HFFc6 (cell line): ENCODE data around the gene ANLN. TPM values are rescaled to one million over a fixed set of nuclear protein-coding genes. Genes with fewer than 3 reads are reported as not detected.

Source experiments
- DNase-seq: peaks from one replicate; pipeline ENCODE4 v3.0.0-alpha.2; 2018
- H3K27ac Mint-ChIP-seq: 2 replicates; pipeline ENCODE4 v1.8.0; 2020; ENCODE audit warnings: mild to moderate bottlenecking, mixed read lengths
- H3K27me3 Mint-ChIP-seq: 2 replicates; pipeline ENCODE4 v1.8.0; 2021; ENCODE audit warnings: mild to moderate bottlenecking, moderate library complexity, mixed read lengths; ENCODE audit not compliant: insufficient read depth
- H3K36me3 Mint-ChIP-seq: 2 replicates; pipeline ENCODE4 v1.8.0; 2021; ENCODE audit warnings: low read depth, mixed read lengths
- H3K4me1 Mint-ChIP-seq: 2 replicates; pipeline ENCODE4 v1.8.0; 2020; ENCODE audit warnings: low read depth, mixed read lengths
- H3K4me3 Mint-ChIP-seq: 2 replicates; pipeline ENCODE4 v1.8.0; 2020; ENCODE audit warnings: mild to moderate bottlenecking, moderate library complexity, mixed read lengths
- H3K9me3 Mint-ChIP-seq: 2 replicates; pipeline ENCODE4 v1.8.0; 2020; ENCODE audit warnings: mild to moderate bottlenecking, mixed read lengths
- total RNA-seq, 6 experiments: library from RNA; stranded (reverse); fragmentation: NEBNext Ultra II Directional; extraction: Animal tissue kit (Norgen Biotek cat#: 25700); gene quantifications; 2 replicates in 1 of 6; 3 replicates in 5 of 6; pipeline ENCODE4 v1.2.3, GENCODE V29; 2021
- TF ChIP-seq, protein P1 (sequence below): fragments of 200-600 bp; sonication (generic); IDR thresholded peaks from 2 replicates; pipeline ENCODE4 v1.5.0; 2021; ENCODE audit warnings: antibody characterized with exemption, mild to moderate bottlenecking

ANLN gene
- total RNA-seq, 6 experiments from 2014 or later, result 109 to 291 (median 233) TPM

DNA sequence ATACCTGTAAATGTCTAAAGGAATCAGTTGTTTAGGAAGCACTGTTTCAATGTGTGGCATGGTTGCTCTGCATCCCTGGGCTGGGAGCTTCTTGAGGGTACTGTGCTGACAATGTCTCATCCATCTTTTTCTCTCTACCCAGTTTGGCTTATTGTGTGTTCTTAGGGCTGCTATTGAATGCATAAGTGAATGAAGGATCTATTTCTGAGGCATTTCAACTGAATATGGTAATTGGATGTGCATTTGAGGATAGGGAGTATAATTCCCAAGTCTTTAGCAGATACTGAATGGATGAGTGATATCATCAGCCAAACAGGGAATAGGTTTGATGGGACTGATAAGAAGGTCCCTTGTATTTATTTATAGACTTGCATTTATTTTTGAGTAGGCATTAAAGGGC, 64.1 kb downstream of the ANLN start:
- Mint-ChIP-seq H3K27me3 (no peaks in the 10 kb centered on the region; the same call in 1 of the 2 replicates), H3K27ac (no peak overlapping the region)

DNA sequence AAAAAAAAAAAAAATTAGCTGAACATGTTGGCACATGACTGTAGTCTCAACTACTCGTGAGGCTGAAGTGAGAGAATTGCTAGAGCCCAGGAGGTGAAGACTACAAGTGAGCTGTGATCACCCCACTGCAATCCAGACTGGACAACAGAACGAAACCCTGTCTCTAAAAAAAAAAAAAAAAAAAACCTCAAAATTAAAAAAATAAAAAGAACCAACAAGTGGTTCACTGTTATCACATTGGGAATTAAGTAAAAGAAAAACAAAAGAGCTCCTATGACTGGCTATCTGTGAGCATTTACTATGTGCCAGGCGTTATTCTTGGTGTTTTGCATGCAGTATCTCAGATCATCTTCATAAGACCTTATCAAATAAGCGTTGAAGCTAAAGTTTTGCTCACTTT, 66.0 kb downstream of the ANLN start:
- TF ChIP-seq, protein P1, sequence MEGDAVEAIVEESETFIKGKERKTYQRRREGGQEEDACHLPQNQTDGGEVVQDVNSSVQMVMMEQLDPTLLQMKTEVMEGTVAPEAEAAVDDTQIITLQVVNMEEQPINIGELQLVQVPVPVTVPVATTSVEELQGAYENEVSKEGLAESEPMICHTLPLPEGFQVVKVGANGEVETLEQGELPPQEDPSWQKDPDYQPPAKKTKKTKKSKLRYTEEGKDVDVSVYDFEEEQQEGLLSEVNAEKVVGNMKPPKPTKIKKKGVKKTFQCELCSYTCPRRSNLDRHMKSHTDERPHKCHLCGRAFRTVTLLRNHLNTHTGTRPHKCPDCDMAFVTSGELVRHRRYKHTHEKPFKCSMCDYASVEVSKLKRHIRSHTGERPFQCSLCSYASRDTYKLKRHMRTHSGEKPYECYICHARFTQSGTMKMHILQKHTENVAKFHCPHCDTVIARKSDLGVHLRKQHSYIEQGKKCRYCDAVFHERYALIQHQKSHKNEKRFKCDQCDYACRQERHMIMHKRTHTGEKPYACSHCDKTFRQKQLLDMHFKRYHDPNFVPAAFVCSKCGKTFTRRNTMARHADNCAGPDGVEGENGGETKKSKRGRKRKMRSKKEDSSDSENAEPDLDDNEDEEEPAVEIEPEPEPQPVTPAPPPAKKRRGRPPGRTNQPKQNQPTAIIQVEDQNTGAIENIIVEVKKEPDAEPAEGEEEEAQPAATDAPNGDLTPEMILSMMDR, result no peak
- peaks cover 15% of the 10 kb centered on the region; the same call in 1 of the 2 replicates for H3K36me3 Mint-ChIP-seq
- no peaks in the 10 kb centered on the region for H3K4me1 Mint-ChIP-seq
- H3K4me3 Mint-ChIP-seq, result no peak overlapping the region
- DNase-seq, result no peak
- no peak overlapping the region for H3K27ac Mint-ChIP-seq
- H3K9me3 Mint-ChIP-seq, result no peaks in the 10 kb centered on the region
- no peaks in the 10 kb centered on the region; the same call in none of the 2 replicates for H3K27me3 Mint-ChIP-seq

More for the DNA sequence above, 64.1 kb downstream of the ANLN start:
- Mint-ChIP-seq H3K9me3 (no peaks in the 10 kb centered on the region), H3K4me3 (no peak overlapping the region), H3K36me3 (peaks cover 27% of the 10 kb centered on the region; the same call in 1 of the 2 replicates), H3K4me1 (peaks cover 18% of the 10 kb centered on the region)
- TF ChIP-seq, protein P1, result no peak
- DNase-seq, result no peak

DNA sequence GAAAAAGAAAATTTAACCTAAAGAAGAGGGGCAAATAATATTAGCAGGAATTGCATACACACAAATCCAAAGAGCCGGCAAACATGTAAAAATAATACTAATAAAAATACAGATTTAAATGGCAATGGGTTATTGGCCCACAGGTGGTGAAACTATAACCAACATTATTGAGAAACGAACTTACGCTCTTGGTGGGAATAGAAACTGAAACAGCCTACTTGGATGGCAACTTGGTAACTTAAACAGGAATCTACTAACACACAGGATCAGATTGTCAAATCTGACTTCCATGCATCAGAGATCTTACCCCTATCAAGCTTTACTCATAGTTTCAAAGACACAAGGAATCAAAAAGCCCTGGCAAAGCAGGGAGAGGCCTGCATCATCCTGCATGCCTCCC, 66.5 kb downstream of the ANLN start:
- no peak for DNase-seq
- Mint-ChIP-seq H3K4me1 (no peaks in the 10 kb centered on the region), H3K4me3 (no peak overlapping the region), H3K27ac (no peak overlapping the region), H3K27me3 (no peaks in the 10 kb centered on the region; the same call in none of the 2 replicates), H3K9me3 (no peaks in the 10 kb centered on the region), H3K36me3 (peaks cover 15% of the 10 kb centered on the region; the same call in 1 of the 2 replicates)
- TF ChIP-seq, protein P1, result no peak

DNA sequence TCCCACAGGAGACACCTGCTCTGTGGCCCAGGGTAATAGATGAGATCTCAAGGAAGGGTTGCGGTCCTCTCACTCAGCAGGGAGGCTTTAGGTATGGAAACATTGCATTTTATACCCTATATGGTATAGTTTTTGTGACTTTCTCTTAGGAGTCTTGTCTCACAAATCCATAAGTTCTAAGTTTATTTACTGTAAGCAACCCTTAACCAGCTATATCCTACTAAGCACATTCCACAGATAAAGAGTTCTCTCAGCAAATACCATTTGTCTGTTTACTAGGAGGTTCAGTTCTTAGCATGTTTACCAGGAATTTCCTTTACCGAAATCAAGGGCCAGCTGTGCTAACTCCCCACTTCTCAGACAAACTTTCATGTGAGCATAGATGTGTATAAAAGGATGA, 66.9 kb downstream of the ANLN start:
- no peak for DNase-seq
- Mint-ChIP-seq H3K27ac (no peak overlapping the region), H3K9me3 (no peaks in the 10 kb centered on the region), H3K4me1 (no peaks in the 10 kb centered on the region), H3K4me3 (no peak overlapping the region), H3K27me3 (no peaks in the 10 kb centered on the region; the same call in none of the 2 replicates), H3K36me3 (peaks cover 14% of the 10 kb centered on the region; the same call in 1 of the 2 replicates)
- TF ChIP-seq, protein P1, result no peak

DNA sequence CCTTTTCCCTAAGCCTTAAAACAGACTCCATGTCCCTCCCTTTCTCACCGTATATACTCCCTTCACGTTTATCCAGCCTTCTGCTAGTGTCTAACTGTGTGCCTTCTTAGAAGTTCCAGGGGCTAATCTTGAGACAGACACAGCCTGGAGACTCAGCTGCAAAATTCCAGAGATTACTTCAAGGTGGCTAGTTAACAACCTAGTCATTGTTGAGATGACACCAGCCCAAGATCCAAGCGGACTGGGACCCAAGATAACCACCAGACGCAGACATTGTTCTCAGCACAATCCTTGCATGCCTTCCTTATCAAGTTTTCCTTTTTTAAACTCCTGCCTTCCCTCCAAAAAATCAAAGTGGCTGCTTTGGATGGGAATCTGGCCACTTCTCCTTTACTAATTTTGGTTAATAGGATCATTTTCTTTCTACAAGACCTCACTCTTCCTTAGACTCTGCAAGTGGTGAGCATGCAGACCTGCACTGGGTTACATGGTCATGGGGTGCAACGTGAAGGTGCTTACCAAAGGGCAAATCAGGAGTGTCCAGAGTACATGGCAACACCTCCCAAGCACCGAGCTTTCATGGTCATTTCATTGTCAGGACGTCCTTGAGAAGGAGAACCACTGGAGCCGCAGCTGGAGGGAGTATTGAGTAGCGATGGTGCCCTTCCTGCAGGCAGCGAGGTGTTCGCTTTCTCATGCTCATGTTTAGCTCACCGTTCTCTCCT, 69.7 kb downstream of the ANLN start:
- H3K4me1 Mint-ChIP-seq, result no peaks in the 10 kb centered on the region
- no peak overlapping the region for H3K4me3 Mint-ChIP-seq
- H3K27ac Mint-ChIP-seq, result no peak overlapping the region
- TF ChIP-seq, protein P1, result no peak
- no peak for DNase-seq
- no peaks in the 10 kb centered on the region for H3K9me3 Mint-ChIP-seq
- H3K36me3 Mint-ChIP-seq, result no peaks in the 10 kb centered on the region; the same call in 1 of the 2 replicates
- H3K27me3 Mint-ChIP-seq, result no peaks in the 10 kb centered on the region; the same call in none of the 2 replicates
